ENCODE results near the gene POMGNT2. TPM values are rescaled to one million over a fixed set of nuclear protein-coding genes. Genes with fewer than 3 reads are reported as not detected.

The POMGNT2 gene
- polyA plus RNA-seq, 1 donor (not counting 4 experiments of a cell fraction or from before 2014, with no cell fraction given) = 6.0 TPM

DNA sequence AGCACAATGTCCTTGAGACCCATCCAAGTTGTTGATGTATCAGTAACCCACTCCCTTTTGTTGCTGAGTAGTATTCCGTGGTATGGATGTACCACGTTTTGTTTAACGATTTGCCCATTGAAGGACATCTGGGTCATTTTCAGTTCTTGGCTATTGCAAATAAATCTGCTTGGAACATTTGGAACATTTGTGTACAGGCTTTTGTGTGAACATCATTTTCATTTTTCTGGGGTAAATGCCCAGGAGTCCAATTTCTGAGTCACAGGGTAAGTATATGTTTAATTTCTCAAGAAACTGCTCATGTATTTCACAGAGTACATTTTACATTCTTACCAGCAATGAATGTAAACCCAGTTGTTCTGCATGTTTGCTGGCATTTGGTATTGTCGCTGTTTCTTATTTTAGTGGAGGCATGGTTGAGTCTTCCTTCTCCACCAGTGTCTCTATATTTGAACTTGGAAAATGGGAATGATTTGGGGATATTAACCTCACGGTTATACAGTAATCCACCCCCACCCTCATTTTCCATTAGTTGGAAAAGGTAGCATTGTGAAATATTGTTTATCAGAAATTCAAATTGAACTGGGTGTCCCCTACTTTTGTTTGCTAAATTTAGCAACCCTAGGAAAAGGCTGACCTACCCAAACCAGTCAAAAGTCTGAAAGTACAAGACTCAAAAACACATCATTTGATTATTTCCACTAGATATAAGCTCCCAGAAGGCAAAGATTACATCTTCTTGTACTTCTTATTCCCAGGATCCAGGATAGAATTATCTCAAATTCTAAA is 30.8 kb downstream of the POMGNT2 start:
- no peak for TF ChIP-seq EZH2 (IDR thresholded peaks at IDR 0.05; ENCODE audit: low read length)
- TF ChIP-seq, protein P1, sequence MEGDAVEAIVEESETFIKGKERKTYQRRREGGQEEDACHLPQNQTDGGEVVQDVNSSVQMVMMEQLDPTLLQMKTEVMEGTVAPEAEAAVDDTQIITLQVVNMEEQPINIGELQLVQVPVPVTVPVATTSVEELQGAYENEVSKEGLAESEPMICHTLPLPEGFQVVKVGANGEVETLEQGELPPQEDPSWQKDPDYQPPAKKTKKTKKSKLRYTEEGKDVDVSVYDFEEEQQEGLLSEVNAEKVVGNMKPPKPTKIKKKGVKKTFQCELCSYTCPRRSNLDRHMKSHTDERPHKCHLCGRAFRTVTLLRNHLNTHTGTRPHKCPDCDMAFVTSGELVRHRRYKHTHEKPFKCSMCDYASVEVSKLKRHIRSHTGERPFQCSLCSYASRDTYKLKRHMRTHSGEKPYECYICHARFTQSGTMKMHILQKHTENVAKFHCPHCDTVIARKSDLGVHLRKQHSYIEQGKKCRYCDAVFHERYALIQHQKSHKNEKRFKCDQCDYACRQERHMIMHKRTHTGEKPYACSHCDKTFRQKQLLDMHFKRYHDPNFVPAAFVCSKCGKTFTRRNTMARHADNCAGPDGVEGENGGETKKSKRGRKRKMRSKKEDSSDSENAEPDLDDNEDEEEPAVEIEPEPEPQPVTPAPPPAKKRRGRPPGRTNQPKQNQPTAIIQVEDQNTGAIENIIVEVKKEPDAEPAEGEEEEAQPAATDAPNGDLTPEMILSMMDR (optimal IDR thresholded peaks at IDR 0.05 in 1 of 3, IDR thresholded peaks at IDR 0.05 in 1 of 3, conservative IDR thresholded peaks at IDR 0.05 in 1 of 3; ENCODE audit: extremely low read depth in 1 of 3, insufficient read depth in 2 of 3, low read length in 3 of 3) = no peak
- no peak overlapping the region for H3K4me2 ChIP-seq (ENCODE audit: control insufficient read depth, extremely low read depth, insufficient read depth, low read depth, low read length)

DNA sequence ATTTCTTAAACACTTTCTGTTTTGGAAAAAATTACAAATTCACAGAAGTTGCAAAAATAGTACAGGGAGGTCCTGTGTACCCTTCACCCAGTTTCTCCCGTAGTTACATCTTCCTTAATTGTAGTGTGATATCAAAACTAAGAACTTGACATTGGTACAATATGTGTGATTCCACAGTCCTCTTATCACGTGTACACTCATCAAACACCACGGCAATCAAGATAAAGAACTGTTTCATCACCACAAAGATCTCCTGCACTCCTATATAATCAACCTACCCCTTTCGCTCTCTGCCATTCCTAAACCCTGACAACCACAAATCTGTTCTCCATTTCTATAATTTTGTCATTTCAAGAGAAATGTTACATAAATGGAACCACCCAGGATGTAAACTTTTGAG is 31.4 kb downstream of the POMGNT2 start:
- Histone ChIP-seq H3K9me1 (ENCODE audit: control insufficient read depth, extremely low read depth, insufficient read depth, low read length) (no peaks in the 10 kb centered on the region), H3K36me3 (ENCODE audit: control insufficient read depth in 2 of 2, extremely low read depth in 1 of 2, insufficient read depth in 2 of 2, low read length in 2 of 2) (peaks cover 0 to under 1% of the 10 kb centered on the region in 2 experiments), H3K27me3 (ENCODE audit: control insufficient read depth, extremely low read depth, insufficient read depth, low read length) (no peaks in the 10 kb centered on the region), H2AFZ (ENCODE audit: control insufficient read depth, low read length) (no peak overlapping the region), H4K20me1 (ENCODE audit: control insufficient read depth, extremely low read depth, insufficient read depth, low read length) (no peaks in the 10 kb centered on the region), H3K4me1 (ENCODE audit: control insufficient read depth, extremely low read depth, insufficient read depth, low read length) (no peaks in the 10 kb centered on the region), H3K9me3 (ENCODE audit: control insufficient read depth, low read depth, low read length) (no peaks in the 10 kb centered on the region), H3K27ac (ENCODE audit: control insufficient read depth, insufficient read depth, low read length) (no peak overlapping the region), H3K4me2 (ENCODE audit: control insufficient read depth, extremely low read depth, insufficient read depth, low read depth, low read length) (no peak overlapping the region), H3K4me3 (ENCODE audit: control insufficient read depth in 2 of 3, extremely low read depth in 1 of 3, insufficient read depth in 2 of 3, low read depth in 1 of 3, low read length in 3 of 3) (no peak overlapping the region), H3K9ac (ENCODE audit: control insufficient read depth, extremely low read depth, insufficient read depth, low read length) (no peak overlapping the region), H3K79me2 (ENCODE audit: control insufficient read depth, insufficient read depth, low read length) (no peaks in the 10 kb centered on the region)
- DNase-seq (ENCODE audit: low read depth, low spot score) = no peak
- dilution Hi-C loops (cut with MboI; ENCODE audit: extremely low pct_ligation_motif_present, low sequenced_read_pairs) = no loop called here
- no peak for FAIRE-seq
- TF ChIP-seq, protein P1 (optimal IDR thresholded peaks at IDR 0.05 in 1 of 3, IDR thresholded peaks at IDR 0.05 in 1 of 3, conservative IDR thresholded peaks at IDR 0.05 in 1 of 3; ENCODE audit: extremely low read depth in 1 of 3, insufficient read depth in 2 of 3, low read length in 3 of 3) = no peak
- TF ChIP-seq EZH2 (IDR thresholded peaks at IDR 0.05; ENCODE audit: low read length) = no peak

More for the DNA sequence above, 30.8 kb downstream of the POMGNT2 start:
- Histone ChIP-seq H3K4me1 (ENCODE audit: control insufficient read depth, extremely low read depth, insufficient read depth, low read length) (no peaks in the 10 kb centered on the region), H3K36me3 (ENCODE audit: control insufficient read depth in 2 of 2, extremely low read depth in 1 of 2, insufficient read depth in 2 of 2, low read length in 2 of 2) (peaks cover 0 to 2% of the 10 kb centered on the region in 2 experiments), H3K27ac (ENCODE audit: control insufficient read depth, insufficient read depth, low read length) (no peak overlapping the region), H3K9ac (ENCODE audit: control insufficient read depth, extremely low read depth, insufficient read depth, low read length) (no peak overlapping the region), H3K9me3 (ENCODE audit: control insufficient read depth, low read depth, low read length) (no peaks in the 10 kb centered on the region), H3K79me2 (ENCODE audit: control insufficient read depth, insufficient read depth, low read length) (no peaks in the 10 kb centered on the region), H3K27me3 (ENCODE audit: control insufficient read depth, extremely low read depth, insufficient read depth, low read length) (no peaks in the 10 kb centered on the region), H3K4me3 (ENCODE audit: control insufficient read depth in 2 of 3, extremely low read depth in 1 of 3, insufficient read depth in 2 of 3, low read depth in 1 of 3, low read length in 3 of 3) (no peak overlapping the region), H2AFZ (ENCODE audit: control insufficient read depth, low read length) (no peak overlapping the region), H4K20me1 (ENCODE audit: control insufficient read depth, extremely low read depth, insufficient read depth, low read length) (no peaks in the 10 kb centered on the region), H3K9me1 (ENCODE audit: control insufficient read depth, extremely low read depth, insufficient read depth, low read length) (no peaks in the 10 kb centered on the region)
- no peak for DNase-seq (ENCODE audit: low read depth, low spot score)
- dilution Hi-C loops (cut with MboI; ENCODE audit: extremely low pct_ligation_motif_present, low sequenced_read_pairs) = no loop called here
- FAIRE-seq = no peak
